Measurements from ENCODE around the gene DNAJC19. TPM values are rescaled to one million over a fixed set of nuclear protein-coding genes. Genes with fewer than 3 reads are reported as not detected.

Gene DNAJC19
- total and polyA plus RNA-seq, 12 donors: 29.4 to 119 (median 75.7) TPM

DNA sequence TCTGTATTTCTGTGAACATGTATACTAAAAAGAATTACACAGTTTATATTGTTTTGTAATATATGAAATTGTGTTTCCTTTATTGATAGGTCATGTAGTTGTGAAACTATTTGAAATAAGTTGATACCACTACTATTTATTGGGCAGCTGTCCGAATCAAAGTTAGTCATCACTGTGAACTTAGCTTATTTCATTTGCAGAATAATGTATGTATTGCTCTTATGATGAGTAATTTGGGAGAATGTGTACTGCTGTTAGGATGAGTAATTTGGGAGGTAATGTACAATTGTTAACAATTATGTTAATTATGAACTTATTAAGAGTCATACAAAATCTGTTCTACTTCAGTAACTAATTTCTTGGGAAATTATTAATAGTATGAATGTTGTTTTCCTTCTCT lies 54.9 kb downstream of the DNAJC19 start:
- no peak for TF ChIP-seq POLR2A (IDR thresholded peaks at IDR 0.05)
- TF ChIP-seq CTCF (IDR thresholded peaks at IDR 0.05): no peak
- WGBS, 4 donors: 65 to 82% (median 74%) methylated on average over 1 of the region's 1 CpG
- no peak for DNase-seq
- Histone ChIP-seq H3K27me3 (no peaks in the 10 kb centered on the region), H3K36me3 (replicated peaks in 1 of 2) (peaks cover 0 to 9% of the 10 kb centered on the region in 2 donors), H3K4me3 (no peak overlapping the region), H3K27ac (no peak overlapping the region), H3K4me1 (replicated peaks in 1 of 2) (peaks cover 0 to 24% of the 10 kb centered on the region in 2 donors), H3K9me3 (replicated peaks in 1 of 3) (no peaks in the 10 kb centered on the region)
- intact Hi-C loops (cut with DNase I): no loop called here

Other genes with a start within 250 kb of the DNAJC19 start
- gene FXR1, start 77.1 kb downstream of the DNAJC19 start, total RNA-seq: 100 to 1,000 TPM in 7 of 9 donors, 10 to 100 TPM in 2; 92.5 to 211 (median 129) TPM
- 100 to 1,000 TPM in 1 of 3 donors, 10 to 100 TPM in 2; 76.6 to 164 (median 77.5) TPM for gene FXR1, start 77.1 kb downstream of the DNAJC19 start, polyA plus RNA-seq

All from adrenal gland (tissue), 12 donors.